Measurements from ENCODE around the gene BMPR1B. TPM values are rescaled to one million over a fixed set of nuclear protein-coding genes. Genes with fewer than 3 reads are reported as not detected.

BMPR1B gene
- total and polyA plus RNA-seq, 12 donors: 0.04 to 7.8 (median 2.5) TPM

DNA sequence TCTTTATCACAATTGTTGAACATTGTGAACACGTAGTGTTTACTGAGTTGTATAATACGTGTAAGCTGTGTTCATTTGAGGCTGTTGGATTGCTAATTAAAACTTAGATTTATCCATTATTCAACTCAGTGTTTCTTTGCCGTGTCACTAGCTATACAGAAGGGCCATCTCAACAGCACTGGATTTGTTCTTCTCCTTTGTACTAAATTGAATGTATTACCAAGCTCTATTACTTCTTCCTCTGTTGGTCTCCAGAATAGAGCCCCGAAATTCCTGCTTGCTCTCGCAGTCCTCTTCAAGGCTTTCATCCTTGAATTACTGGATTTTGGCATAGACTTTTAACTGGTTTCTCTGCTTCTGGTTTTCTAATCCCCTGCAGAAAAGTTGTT, 182.8 kb downstream of the BMPR1B start:
- Histone ChIP-seq H3K9me3 (no peaks in the 10 kb centered on the region), H3K27ac (no peak overlapping the region), H3K27me3 (peaks cover 0 to 22% (median 0%) of the 10 kb centered on the region in 7 donors), H3K4me1 (no peaks in the 10 kb centered on the region), H3K36me3 (no peaks in the 10 kb centered on the region), H3K4me3 (no peak overlapping the region)
- ATAC-seq (no peak), DNase-seq (no peak)
- WGBS, 2 donors: 90 to 96% methylated on average over 5 of the region's 5 CpGs
- intact Hi-C loops (cut with DNase I): no loop called here
- TF ChIP-seq, protein P1, sequence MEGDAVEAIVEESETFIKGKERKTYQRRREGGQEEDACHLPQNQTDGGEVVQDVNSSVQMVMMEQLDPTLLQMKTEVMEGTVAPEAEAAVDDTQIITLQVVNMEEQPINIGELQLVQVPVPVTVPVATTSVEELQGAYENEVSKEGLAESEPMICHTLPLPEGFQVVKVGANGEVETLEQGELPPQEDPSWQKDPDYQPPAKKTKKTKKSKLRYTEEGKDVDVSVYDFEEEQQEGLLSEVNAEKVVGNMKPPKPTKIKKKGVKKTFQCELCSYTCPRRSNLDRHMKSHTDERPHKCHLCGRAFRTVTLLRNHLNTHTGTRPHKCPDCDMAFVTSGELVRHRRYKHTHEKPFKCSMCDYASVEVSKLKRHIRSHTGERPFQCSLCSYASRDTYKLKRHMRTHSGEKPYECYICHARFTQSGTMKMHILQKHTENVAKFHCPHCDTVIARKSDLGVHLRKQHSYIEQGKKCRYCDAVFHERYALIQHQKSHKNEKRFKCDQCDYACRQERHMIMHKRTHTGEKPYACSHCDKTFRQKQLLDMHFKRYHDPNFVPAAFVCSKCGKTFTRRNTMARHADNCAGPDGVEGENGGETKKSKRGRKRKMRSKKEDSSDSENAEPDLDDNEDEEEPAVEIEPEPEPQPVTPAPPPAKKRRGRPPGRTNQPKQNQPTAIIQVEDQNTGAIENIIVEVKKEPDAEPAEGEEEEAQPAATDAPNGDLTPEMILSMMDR (IDR thresholded peaks at IDR 0.05): no peak

DNA sequence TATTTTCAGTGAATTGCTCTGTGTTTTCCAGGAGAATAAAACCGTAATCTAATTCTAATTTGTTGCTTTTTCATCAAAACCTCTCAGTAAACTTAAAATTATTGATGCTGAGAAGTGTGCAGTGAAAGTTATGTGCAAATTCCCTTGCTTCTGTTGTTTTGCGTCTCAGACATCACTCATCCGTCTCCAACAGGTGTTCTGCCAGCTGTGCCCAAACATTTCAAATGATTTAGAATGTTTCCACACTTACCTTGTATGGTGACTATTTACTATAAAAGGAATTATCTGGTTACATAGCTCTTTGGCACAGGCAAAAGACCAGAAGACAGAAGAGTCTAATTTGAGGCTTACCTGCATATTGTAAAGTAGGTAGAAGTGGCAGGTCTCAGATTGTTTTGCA, 184.0 kb downstream of the BMPR1B start:
- peaks cover 0 to 14% (median 0%) of the 10 kb centered on the region in 7 donors for H3K27me3 ChIP-seq
- H3K4me1 ChIP-seq: no peaks in the 10 kb centered on the region
- DNase-seq (no peak), ATAC-seq (no peak)
- TF ChIP-seq, protein P1 (IDR thresholded peaks at IDR 0.05): no peak
- H3K27ac ChIP-seq: no peak overlapping the region
- intact Hi-C loops (cut with DNase I): no loop called here
- H3K36me3 ChIP-seq: no peaks in the 10 kb centered on the region
- no peaks in the 10 kb centered on the region for H3K9me3 ChIP-seq
- WGBS, 2 donors: 87 to 90% methylated on average over 3 of the region's 3 CpGs
- H3K4me3 ChIP-seq: no peak overlapping the region

DNA sequence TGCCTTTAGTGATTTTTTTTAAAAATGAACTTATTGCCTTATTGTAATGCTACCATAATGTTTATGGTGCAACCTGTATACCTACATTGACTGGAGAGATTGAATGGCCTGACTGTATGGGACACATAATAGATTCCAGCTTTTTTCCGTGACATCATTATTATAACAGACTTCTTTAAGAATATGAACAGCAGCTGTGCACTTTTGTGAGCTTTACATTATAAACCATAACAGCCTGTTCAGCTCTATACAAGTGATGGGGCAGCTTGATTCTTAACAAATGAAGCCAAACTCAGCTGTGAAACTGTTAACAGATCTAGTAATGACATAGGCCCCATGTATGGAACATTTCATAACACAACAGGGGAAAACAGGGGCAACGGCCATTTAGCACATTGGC, 187.0 kb downstream of the BMPR1B start:
- Histone ChIP-seq H3K4me3 (no peak overlapping the region), H3K9me3 (peaks cover 0 to 3% (median 0%) of the 10 kb centered on the region in 11 donors), H3K36me3 (no peaks in the 10 kb centered on the region), H3K27ac (no peak overlapping the region), H3K27me3 (no peaks in the 10 kb centered on the region), H3K4me1 (no peaks in the 10 kb centered on the region)
- ATAC-seq (no peak), DNase-seq (no peak)
- WGBS, 2 donors: 87 to 88% methylated on average over 2 of the region's 2 CpGs
- TF ChIP-seq, protein P1 (IDR thresholded peaks at IDR 0.05): no peak
- intact Hi-C loops (cut with DNase I): no loop called here

DNA sequence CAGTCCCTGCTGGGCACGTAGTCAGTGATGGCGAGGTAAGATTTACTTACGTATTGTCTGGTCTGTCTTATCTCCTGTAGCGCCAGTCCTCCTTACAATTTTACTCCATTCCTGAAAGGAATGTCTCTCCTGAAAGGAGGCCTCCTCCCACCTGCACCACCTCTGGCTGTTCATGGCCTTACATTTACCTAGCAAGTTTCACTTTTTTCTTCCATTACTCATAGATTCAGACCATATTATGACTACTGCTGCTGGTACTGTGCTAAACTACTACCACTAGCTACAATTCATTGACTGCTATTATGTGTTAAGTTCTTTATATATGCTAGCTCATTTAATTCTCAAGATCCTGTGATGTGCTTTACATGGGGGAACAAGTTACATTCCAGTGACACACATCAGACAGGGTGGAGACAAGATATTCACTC, 189.9 kb downstream of the BMPR1B start:
- no peak for ATAC-seq

More for the DNA sequence above, 189.9 kb downstream of the BMPR1B start:
- no peak overlapping the region for H3K4me3 ChIP-seq
- no peak for DNase-seq
- peaks cover 0 to 21% (median 0%) of the 10 kb centered on the region in 11 donors for H3K9me3 ChIP-seq
- TF ChIP-seq, protein P1 (IDR thresholded peaks at IDR 0.05): no peak
- no peak overlapping the region for H3K27ac ChIP-seq
- WGBS, 2 donors: 63 to 70% methylated on average over 4 of the region's 4 CpGs
- intact Hi-C loops (cut with DNase I): no loop called here
- no peaks in the 10 kb centered on the region for H3K4me1 ChIP-seq
- no peaks in the 10 kb centered on the region for H3K36me3 ChIP-seq
- no peaks in the 10 kb centered on the region for H3K27me3 ChIP-seq
